HG02642 (cell line): ENCODE data around the gene FAAH.

ENCODE experiments used
- ATAC-seq: cut with Tn5 transposase; IDR thresholded peaks from one replicate; pipeline ENCODE4 v1.9.1; 2021; ENCODE audit warnings: mild to moderate bottlenecking; ENCODE audit not compliant: unreplicated experiment, poor library complexity

FAAH gene

DNA sequence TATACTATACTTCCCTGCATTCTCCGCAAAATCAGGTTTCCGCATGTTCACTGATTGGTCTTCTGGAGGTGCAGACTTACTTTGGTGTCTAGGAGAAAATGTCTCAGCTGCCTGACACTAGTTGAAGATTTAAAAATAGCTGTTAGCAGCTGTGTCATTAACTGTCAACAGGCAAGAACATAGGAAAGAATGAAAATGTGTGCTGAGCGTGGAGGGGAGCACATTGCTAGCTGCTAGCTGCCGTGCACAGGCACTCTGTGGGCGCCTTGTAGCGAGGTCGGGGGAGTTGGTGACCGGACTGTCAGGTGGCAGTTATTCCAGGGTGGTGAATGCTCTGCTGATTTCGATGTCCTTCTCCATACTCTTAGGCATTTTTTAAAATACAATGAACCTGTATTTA is 5.2 kb downstream of the FAAH start:
- no peak for ATAC-seq

DNA sequence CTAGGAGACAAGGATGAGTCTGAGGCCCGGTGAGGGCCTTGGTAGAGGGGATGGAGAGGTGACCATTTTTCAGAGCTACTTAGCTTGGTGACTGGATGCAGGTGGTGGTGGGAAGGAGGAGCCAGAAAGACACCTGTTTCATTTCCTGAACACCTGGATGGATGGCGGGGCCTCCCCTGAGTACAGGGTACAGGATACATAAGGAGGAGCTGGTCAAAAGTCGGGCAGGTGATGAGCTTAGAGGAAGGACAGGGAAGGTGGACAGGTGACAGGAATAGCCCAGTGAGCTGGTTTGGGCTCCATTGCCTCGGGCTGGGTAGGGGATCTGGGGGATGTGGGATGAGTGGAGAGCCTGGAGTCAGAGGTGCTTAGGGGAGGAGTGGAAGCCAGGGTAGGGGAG is 6.3 kb downstream of the FAAH start:
- no peak for ATAC-seq

DNA sequence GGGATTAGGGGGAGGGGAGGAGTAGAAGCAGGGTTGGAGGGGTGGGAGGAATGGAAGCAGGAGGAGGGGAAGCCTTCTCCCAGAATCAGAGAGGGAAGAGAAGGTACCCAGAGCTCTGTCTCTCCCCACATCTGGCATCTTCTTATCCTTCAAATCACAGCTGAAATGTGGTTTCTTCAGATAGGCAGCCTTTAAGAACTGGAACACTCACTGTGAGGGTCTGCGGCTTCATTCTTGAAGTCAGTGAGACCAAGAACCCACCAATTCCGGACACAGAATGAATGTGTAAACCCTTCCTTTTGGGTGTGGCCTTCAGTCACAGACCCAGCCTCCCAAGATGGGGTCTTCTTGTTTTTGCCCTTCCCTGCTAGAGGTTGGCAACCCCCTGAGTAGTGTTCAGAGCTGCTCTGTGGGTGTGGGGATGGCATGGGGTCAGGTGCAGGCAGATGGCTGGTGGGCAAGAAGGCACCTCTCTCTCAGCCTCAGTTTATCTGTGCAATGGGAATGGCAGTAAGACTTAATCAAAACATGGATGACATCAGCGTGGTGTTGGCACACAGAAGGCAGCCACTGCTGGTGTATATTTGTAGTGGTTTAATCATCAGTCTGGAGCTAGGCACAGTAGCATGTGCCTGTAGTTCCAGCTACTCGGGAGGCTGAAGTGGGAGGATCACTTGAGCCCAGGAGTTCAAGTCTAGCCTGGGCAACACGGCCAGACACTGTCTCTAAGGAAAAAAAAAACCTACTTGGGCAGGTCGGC is 7.2 kb downstream of the FAAH start:
- no peak for ATAC-seq

DNA sequence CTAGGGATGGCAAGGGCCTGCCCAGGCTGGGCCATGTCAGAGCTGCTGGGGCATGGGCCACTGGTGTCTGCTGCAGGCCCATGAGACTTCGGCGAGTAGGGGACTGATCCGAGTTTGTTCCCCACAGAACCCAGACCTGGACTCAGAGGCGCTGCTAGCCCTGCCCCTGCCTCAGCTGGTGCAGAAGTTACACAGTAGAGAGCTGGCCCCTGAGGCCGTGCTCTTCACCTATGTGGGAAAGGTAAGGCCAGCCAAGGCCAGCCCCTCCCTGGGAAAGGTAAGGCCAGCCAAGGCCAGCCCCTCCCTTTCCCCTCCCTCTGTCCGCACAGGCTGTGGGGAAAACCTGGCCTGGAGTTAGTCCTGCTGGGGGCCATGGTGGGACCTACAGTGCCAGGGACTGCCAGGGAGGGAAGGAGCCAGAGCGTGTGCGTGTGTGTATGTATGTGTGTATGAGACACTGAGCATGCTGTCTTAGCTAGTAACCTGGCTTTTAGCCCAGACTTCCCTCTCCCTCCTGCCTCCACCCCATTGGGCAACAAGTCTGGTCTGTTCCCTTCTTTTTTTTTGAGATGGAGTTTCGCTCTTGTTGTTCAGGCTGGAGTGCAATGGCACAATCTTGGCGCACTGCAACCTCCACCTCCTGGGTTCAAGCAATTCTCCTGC is 8.0 kb downstream of the FAAH start:
- ATAC-seq = no peak

DNA sequence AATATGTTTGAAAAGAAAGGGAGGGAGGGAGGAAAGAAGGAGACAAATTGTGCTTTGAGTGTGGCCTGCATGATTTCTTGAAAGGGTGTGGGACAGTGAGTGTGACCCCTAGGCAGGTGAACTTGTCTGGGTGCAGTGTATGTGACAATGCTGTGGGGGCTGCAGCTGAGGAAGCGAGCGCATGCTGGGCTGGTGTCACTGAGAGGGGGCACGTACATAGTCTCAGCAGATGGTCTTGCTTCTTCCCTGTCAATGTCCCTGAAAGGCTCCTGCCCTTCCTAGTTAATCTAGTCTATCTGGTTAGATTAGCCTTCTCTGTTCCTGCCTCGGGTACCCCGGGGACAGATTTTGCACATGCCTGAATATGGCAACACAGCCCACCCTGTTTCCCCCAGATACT is 9.8 kb downstream of the FAAH start:
- ATAC-seq = no peak

DNA sequence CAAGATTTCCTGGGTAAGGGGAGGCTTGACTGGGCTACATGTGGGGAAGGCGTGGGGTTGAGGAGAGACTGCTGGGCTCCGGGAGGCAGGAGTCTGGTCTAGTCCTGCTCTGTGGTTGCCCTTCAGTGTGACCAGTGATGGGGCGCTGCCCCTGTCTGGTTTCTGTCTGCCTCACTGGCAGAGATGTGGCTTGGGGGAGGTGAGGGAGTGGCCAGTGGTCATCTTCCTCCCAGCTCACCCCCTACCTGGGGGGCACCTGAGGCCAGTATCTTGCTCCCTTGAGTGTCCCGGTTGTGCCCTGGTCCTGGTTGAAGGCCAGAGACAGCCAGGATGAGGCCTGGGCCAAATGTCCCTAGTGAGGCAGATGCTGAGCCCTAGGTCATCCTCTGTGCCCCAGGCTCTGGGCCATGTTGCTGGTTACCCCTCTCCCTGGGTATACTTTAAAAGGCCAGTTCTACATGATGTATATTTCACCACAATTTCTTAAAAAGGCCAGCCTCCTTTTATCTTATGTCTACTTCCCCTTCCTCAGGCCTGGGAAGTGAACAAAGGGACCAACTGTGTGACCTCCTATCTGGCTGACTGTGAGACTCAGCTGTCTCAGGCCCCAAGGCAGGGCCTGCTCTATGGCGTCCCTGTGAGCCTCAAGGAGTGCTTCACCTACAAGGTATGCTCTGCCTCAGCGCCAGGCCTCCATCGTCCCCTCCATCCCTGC is 10.5 kb downstream of the FAAH start:
- no peak for ATAC-seq

DNA sequence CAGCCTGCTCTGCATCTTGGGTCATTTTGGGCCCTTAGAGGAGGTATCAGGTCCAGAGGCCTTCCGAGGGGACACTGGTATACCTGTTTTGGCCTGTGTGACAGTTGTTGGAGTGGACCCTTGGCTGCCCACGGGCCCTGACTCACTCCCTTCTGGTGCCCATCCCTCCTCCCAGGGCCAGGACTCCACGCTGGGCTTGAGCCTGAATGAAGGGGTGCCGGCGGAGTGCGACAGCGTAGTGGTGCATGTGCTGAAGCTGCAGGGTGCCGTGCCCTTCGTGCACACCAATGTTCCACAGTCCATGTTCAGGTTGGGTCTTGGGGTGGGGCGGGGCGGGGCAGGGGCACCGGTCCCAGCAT is 11.1 kb downstream of the FAAH start:
- ATAC-seq = no peak

DNA sequence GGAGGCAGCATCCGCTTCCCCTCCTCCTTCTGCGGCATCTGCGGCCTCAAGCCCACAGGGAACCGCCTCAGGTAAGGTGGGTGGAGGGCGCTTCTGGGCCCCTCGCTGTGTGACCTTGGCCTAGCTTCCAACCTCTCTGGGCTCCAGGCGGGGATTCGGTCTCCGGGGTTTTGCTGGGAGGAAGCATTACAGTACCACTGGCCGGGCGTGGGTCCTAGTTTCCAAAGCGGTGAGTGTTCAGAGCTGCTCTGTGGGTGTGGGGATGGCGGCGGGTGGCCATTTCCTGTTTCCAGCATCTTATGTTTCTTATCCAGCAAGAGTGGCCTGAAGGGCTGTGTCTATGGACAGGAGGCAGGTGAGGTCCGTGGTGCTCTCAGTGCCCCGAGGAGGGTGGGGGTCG is 11.6 kb downstream of the FAAH start:
- no peak for ATAC-seq

DNA sequence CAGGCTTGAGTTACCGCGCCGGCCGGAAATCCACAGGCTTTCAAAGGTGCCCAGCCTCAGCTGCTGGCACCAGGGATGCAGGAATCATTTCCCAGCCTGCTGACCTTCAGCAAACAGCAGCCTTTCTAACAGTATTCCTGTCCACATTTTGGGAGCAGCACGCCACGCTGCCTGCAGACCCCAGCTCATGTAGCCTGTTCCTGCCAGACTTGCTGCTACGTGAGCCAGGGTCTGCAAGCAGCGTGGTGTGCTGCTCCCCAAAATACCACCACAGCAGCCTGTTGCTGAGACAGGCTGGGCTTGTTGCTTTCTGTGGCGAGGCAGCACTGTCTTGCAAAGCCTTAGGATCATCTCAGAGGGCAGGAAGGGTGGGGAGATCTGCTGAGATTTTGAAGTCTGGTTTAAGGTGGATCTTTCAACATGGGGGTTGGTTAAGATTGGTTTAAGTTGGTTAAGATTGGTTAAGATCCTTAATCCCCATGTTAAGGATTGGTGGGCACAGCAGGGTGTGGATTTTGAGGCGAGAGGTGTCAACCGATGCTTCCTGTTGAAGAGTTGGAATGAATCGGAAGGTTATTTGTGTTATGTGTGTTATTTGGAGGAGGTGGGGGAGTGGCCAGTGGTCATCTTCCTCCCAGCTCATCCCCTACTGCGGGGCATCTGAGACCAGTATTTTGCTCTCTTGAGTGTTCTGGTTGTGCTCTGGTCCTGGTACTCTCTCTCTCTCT is 12.9 kb downstream of the FAAH start:
- ATAC-seq = no peak

DNA sequence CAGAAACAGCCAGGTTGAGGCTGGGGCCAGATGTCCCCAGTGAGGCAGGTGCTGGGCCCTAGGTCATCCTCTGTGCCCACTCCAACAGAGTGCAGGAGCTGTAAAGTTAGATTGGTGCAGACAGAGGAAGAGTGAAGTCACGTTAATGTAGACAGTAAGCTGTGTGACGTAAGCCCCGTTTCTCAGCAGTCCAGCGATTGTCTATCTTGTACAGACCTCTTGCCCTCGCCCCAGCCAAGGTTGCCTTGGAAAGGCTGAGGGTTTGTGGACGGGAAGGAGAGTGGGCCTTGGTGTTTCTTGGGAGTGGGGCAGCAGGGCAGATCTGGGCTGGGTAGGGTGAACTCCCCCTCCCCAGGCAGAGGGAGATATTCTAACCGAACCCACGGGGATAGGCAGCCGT is 13.5 kb downstream of the FAAH start:
- no peak for ATAC-seq

DNA sequence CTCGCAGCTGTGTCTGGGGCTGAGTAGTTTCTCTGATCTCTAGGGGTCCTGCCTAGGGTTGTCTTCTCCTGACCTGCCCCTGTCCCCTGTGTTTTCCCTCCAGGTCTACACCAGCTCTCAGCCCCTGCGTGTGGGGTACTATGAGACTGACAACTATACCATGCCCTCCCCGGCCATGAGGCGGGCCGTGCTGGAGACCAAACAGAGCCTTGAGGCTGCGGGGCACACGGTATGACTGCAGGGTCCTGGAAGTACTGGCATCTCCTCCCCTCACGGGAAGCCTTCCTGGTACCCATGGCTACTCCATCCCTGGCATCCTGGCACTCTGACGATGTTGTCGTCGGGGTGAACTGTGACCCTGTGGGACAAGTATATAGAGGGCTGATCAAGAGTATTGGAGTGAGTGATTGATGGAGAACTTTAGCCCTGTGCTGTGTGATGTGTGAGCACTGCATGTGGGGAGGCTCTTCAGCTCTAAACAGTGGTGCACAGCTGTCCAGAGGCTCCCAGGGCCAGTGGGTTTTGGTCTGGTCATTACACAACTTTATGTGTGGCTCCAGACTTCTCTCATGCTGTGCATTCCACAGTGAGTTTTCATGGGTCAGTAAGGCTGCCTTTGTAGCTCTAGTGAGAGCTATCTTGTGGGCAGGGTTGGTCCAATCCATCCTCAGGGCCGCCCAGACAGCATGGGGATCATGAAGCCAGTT is 14.4 kb downstream of the FAAH start:
- ATAC-seq = no peak

DNA sequence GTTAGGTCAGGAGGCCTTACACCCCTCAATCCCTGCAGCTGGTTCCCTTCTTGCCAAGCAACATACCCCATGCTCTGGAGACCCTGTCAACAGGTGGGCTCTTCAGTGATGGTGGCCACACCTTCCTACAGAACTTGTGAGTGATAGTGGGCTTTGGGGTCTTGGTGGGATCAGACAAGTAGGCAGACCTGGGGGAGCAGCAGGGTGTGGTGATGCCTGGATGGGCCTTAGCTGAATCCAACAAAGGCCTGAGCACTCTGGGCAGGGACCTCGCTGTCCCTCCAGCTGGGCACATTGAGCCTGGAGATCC is 14.9 kb downstream of the FAAH start:
- ATAC-seq = no peak

DNA sequence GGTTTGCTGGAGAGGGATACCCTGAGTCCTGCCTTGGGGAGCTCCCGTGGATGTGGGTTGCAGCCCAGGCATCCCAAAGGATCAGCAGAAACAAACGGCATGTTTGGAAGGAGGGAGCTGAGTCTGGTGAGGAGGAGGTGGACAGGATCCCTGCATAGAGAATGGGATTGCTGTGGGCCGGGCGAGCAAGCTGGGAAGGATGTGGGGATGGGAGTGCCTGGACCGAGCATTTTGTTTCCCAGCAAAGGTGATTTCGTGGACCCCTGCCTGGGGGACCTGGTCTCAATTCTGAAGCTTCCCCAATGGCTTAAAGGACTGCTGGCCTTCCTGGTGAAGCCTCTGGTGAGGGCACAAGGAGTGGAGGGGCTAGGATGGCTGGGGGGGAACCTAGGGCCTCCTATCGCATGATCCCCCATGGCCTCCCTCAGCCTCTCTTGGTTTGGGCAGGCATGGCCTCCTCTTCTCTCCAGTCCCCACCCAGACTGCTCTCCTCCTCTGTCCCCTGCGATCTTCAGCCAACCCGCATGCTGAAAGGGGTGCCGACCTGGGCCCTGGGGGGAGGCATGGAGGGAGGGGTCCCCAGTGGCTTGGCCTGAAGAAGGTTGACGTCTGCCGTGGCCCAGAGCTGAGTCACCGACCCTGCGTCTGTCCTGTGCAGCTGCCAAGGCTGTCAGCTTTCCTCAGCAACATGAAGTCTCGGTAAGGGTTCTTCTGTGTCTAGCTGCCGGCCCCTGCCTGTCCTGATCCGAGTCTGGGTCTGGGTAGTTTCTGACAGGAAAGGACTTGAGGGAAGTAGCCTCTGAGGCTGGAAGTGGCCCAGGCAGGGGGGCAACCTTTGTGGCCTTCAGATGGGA is 16.3 kb downstream of the FAAH start:
- ATAC-seq = no peak

DNA sequence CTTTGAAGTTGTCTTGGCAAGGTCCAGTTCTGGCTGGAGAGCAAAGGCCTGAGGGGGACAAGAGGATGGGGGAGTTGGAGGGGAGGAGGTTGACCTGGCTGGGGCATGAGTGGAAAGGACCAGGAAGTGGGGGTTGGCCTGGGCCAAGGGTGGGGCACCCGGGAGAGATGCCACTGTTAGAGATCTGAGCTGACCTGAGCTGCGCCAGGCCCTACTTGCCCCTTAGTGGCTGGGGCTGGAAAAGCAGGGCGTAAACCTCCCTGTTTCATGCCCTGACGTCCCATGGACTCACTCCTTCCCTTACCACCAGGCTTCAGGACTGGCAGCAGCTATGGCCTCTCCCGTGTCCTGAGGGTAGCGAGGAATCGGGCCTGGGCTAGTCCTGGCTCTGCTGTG is 16.9 kb downstream of the FAAH start:
- no peak for ATAC-seq

DNA sequence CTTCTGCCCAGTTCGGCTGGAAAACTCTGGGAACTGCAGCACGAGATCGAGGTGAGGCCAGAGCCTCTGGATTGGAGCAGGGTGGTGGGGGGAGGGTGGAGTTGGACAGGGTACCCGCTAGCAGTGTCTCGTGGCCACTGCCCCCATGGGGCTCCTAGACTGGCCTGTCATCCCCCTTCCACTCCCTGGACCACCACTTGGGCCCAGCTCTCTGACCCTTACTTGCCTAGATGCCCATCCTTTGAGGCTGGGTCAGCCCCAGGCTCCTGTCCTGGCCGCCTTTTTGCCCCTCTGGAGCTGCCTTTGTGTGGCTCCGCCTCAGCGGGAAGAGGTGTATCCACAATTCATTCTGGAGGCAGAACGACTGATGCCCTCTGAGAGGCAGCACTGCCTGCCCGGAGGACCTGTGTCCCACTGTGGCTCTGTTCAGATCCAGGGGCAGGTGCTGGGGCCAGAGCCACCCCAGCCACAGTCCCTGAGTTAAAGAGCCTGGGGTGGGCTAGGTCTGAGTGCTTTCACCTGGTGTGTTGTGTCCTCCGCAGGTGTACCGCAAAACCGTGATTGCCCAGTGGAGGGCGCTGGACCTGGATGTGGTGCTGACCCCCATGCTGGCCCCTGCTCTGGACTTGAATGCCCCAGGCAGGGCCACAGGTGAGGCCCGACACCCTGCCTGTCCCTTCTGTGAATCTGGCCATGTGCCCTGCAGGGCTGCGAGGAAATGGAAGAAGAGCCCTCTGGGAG is 17.7 kb downstream of the FAAH start:
- no peak for ATAC-seq

DNA sequence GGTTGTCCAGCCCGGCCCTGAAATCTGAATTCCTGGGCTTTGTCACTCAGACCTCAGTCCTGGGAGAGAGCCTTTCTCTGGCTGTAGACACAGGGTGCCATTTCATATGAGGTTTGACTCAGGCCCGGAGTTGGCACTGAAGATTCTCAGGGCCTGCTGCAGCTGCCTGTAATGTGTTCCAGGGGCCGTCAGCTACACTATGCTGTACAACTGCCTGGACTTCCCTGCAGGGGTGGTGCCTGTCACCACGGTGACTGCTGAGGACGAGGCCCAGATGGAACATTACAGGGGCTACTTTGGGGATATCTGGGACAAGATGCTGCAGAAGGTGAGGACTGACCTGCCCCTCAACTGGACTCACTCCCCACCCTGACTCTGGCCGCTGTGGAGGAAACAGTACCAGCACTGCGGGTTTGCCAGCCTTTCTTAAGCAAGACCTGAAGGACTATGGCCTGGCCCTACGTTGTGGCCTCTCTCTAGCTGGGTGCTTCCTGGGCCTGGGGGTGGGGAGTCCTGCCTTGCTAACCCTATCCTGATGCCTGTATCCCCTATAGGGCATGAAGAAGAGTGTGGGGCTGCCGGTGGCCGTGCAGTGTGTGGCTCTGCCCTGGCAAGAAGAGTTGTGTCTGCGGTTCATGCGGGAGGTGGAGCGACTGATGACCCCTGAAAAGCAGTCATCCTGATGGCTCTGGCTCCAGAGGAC is 18.9 kb downstream of the FAAH start:
- ATAC-seq = no peak

DNA sequence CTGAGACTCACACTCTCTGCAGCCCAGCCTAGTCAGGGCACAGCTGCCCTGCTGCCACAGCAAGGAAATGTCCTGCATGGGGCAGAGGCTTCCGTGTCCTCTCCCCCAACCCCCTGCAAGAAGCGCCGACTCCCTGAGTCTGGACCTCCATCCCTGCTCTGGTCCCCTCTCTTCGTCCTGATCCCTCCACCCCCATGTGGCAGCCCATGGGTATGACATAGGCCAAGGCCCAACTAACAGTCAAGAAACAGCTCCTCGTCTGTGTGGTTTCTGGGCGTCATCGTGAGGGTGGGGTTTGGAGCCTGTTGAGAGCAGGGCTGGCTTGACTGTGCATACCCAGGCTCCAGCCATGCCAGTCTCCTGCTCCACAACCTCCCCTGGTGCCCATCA is 19.5 kb downstream of the FAAH start:
- no peak for ATAC-seq

DNA sequence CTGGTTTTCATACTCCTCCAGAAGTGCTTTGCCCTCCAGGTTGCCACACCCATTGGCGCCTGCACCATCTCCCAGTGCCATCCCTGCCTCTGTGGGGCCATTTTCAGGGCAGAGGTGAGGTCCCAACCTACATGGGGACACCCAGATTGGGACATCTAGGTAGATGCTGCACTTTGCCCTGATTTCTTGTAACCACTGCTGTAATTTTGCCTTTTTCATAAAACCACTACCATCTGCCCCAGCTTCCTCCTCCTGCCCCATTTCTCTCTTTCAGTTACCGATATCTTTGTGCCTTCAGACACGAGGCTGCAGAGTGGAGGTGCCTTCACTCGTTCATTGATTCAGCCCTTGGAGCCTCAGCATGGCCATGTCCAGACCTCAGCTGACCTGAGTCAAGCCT is 21.4 kb downstream of the FAAH start:
- no peak for ATAC-seq
